GM12873 (cell line): ENCODE results near the gene KIZ.

Experiments
- TF ChIP-seq, protein P1 (sequence below): IDR thresholded peaks from 2 replicates; pipeline ENCODE4 v1.5.1; 2012; ENCODE audit warnings: low read depth, mild to moderate bottlenecking, moderate library complexity, low read length, control low read depth; ENCODE audit not compliant: insufficient read depth; ENCODE audit errors: missing control alignments

KIZ gene

DNA sequence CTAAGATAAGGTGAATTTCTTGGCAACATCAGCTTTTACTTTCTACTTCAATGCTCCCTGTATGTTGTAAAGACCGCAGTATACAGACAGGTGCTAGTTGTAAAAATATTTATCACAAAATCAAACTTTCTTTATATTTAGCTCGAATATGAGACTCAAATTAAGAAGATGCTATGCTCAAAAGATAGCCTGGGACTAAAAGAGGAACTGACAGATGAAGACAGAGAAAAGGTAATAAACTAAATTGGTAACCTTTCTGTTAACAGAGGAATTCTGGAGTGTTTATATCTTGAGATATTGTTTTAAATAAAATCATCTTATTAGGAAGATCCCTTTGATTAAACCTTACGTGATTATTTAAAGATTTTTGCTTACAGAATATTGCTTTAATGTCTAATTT is 19.5 kb downstream of the KIZ start:
- TF ChIP-seq, protein P1, sequence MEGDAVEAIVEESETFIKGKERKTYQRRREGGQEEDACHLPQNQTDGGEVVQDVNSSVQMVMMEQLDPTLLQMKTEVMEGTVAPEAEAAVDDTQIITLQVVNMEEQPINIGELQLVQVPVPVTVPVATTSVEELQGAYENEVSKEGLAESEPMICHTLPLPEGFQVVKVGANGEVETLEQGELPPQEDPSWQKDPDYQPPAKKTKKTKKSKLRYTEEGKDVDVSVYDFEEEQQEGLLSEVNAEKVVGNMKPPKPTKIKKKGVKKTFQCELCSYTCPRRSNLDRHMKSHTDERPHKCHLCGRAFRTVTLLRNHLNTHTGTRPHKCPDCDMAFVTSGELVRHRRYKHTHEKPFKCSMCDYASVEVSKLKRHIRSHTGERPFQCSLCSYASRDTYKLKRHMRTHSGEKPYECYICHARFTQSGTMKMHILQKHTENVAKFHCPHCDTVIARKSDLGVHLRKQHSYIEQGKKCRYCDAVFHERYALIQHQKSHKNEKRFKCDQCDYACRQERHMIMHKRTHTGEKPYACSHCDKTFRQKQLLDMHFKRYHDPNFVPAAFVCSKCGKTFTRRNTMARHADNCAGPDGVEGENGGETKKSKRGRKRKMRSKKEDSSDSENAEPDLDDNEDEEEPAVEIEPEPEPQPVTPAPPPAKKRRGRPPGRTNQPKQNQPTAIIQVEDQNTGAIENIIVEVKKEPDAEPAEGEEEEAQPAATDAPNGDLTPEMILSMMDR, result no peak

DNA sequence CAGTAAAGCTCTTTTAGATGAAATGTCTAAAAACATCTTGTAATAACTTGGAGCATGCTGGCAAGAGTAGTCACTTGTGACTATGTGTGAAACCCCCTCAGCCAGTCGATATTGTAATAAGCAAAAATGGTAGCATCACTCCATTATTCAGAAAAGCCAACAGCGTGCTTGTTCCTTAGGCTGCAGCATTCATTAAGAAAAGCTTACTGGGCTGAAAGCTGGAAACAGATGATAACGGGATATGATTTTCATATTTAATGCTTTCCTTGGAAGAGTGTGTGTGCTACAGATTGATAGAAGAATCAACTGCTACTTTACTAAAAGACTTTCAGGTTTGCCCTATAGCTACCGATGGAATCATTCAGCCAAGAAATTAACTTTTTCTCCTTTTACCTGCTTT is 20.3 kb downstream of the KIZ start:
- TF ChIP-seq, protein P1, result no peak

DNA sequence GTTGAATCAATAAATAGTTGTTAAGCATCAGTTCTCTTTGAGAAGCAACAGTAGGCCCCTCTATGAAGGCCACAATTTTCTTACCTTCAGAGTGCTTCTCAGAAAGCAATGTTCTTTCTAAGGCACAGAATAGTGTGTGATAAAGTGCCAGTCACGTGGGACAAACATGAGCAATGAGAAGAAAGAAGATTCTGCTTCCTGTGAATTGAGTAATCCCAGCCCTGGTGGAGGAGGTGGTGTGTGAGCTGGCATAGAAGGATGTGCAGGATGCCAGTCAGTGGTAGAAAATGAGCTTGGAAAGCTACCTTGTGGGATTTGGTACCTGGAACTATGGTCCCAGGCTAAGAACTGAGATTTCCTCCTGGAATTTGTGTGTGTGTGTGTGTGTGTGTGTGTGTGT is 21.7 kb downstream of the KIZ start:
- TF ChIP-seq, protein P1, result no peak

DNA sequence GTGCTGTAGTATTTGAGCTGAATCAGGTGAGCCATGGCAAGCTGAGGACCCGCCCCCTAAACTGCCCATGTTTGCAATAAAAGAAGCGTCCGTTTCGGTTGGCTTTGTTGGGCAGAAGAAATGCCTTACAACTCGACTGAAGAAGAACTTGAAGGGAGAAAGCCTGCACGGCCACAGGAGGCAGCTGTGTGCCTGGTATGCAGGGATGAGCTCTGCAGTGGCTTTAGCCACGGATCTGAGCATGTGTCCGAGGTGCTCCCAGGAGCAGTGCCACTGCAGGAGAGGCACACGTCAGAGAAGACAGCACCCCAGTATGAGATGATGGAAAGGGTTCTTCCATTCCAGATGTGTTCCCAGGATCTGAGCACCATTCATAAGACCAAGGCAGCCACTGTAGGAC is 23.5 kb downstream of the KIZ start:
- TF ChIP-seq, protein P1, result no peak

DNA sequence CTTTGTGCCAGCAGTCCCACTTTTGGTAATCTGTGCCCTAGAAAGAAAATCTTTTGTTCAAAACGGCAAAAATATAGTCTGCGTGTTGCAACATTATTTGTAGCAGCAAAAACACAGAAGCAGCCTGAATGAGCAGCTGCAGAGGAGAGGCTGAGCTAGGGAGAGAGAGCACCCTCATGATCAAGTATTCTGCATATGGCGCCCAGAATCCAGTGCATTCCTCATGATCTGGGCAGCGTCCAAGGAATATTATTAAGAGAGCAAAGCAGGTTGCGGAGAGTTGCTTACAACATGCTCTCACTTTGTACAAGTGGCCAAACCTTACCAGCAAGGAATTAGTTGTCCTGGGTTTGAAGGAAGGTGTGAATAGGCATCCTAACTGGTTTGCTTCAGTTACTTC is 25.9 kb downstream of the KIZ start:
- TF ChIP-seq, protein P1, result no peak

DNA sequence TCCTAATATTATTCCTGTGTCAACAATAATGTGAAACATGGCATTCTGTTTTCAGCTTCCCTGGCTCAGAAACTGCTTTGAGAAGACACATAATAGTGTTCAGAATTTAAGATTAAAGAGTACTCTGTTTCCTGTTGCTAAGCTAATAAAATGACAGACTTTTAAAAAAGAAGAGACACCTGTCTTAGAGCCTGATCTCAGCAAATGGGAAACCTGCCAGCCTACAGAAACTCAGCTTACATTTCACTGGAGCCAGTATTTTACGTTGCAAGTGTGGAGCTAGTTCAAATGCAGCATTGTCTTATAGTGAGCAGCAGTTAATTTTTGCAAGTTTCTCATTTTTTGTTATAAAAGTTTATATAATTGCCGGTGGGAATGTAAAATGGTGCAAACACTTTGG is 28.8 kb downstream of the KIZ start:
- TF ChIP-seq, protein P1, result no peak

DNA sequence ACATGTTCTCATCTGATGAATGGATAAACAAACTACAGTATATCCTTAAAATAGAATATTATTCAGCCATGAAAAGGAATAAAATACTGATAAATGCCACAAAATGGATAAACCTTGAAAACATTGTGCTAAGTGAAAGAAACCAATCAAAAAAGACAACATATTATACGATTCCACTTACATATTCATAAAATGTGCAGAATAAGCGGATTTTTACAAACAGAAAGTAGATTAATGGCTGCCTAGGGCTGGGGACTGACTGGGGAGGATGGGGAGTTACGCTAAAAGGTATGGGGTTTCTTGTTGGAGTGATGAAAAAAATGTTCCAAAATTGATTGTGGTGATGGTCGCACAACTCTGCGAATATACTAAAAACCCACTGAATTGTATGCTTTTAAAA is 29.4 kb downstream of the KIZ start:
- TF ChIP-seq, protein P1, result no peak
